Mesangial cell (primary cell): ENCODE measurements around the gene AMN1. TPM values are rescaled to one million over a fixed set of nuclear protein-coding genes. Genes with fewer than 3 reads are reported as not detected.

Source experiments
- total RNA-seq: library from RNA; depleted of rRNA; stranded (reverse); fragments of >200 nt; gene quantifications from 2 replicates; pipeline ENCODE4 v1.2.3, GENCODE V29; 2015

The AMN1 gene
- total RNA-seq, result 4.4 and 5.8 TPM in 2 replicates

GRCh38 chr12:31728917-31729640 is at the start of gene AMN1:
AMN1 (minus strand) TSS chr12:31729021; CDS start chr12:31729008, 13 bp downstream.

GRCh38 chr12:31659087-31659942 is 69.5 kb downstream of the AMN1 start, which contains the start of gene ETFBKMT:
ETFBKMT (plus strand) TSS chr12:31659688; CDS start chr12:31661954, 2,266 bp downstream.

Other genes with a start within 250 kb of the AMN1 start
- 13.9 and 16.7 TPM in 2 replicates for gene DENND5B, start 137.9 kb downstream of the AMN1 start, total RNA-seq
- 0.65 and 1.4 TPM in 2 replicates for gene ETFBKMT, start 69.3 kb downstream of the AMN1 start, total RNA-seq
- gene RESF1, start 230.4 kb upstream of the AMN1 start, total RNA-seq, result 12.4 and 18.9 TPM in 2 replicates